Smooth muscle cell (in vitro differentiated cells): Measurements from ENCODE around the gene TMEM123. TPM values are rescaled to one million over a fixed set of nuclear protein-coding genes. Genes with fewer than 3 reads are reported as not detected.
"Not testable (repeated sequence)": the region's sequence is repeated elsewhere in the genome, so short reads cannot be mapped to it uniquely, and the experiment has no call there.

Source experiments
- DNase-seq: peaks from one replicate; lab custom pipeline; 2025; ENCODE audit not compliant: unreplicated experiment; lab: John Stamatoyannopoulos, UW
- H2AFZ ChIP-seq: fragments of 200-600 bp; sonication (generic); 2 replicates; pipeline ENCODE4 v1.6.0; 2016; ENCODE audit warnings: antibody characterized with exemption, low read depth, mild to moderate bottlenecking
- H3F3A ChIP-seq: fragments of 200-600 bp; sonication (generic); 2 replicates; pipeline ENCODE4 v1.6.0; 2017; ENCODE audit warnings: antibody characterized with exemption, low read depth
- H3K27ac ChIP-seq: fragments of 200-600 bp; sonication (generic); 2 replicates; pipeline ENCODE4 v1.5.1; 2016; ENCODE audit warnings: low read depth, mild to moderate bottlenecking
- H3K27me3 ChIP-seq: fragments of 200-600 bp; sonication (generic); 2 replicates; pipeline ENCODE4 v1.6.1; 2016; ENCODE audit warnings: low read depth, mild to moderate bottlenecking
- H3K36me3 ChIP-seq: fragments of 200-600 bp; sonication (generic); 2 replicates; pipeline ENCODE4 v1.5.1; 2016; ENCODE audit warnings: low read depth
- H3K4me1 ChIP-seq: fragments of 200-600 bp; sonication (generic); 2 replicates; pipeline ENCODE4 v1.5.1; 2016; ENCODE audit warnings: low read depth
- H3K4me2 ChIP-seq: fragments of 200-600 bp; sonication (generic); 2 replicates; pipeline ENCODE4 v1.6.0; 2016; ENCODE audit warnings: mild to moderate bottlenecking
- H3K4me3 ChIP-seq: fragments of 200-600 bp; sonication (generic); 2 replicates; pipeline ENCODE4 v1.5.1; 2016; ENCODE audit warnings: mild to moderate bottlenecking
- H3K79me2 ChIP-seq: fragments of 200-600 bp; sonication (generic); 2 replicates; pipeline ENCODE4 v1.6.0; 2016; ENCODE audit warnings: low read depth, mild to moderate bottlenecking
- H3K9ac ChIP-seq: fragments of 200-600 bp; sonication (generic); 2 replicates; pipeline ENCODE4 v1.6.0; 2016; ENCODE audit warnings: low read depth
- H3K9me3 ChIP-seq: fragments of 200-600 bp; sonication (generic); replicated peaks from 2 replicates; pipeline ENCODE4 v1.5.1; 2016; ENCODE audit warnings: low read depth
- H4K20me1 ChIP-seq: fragments of 200-600 bp; sonication (generic); 2 replicates; pipeline ENCODE4 v1.6.0; 2016; ENCODE audit warnings: low read depth
- WGBS: methylation state at CpG from one replicate; pipeline ENCODE4 v1.1.7; 2016; ENCODE audit warnings: low lambda C conversion rate; 5-methylcytosine and 5-hydroxymethylcytosine counted together
- polyA plus RNA-seq: library from polyadenylated mRNA; unstranded; fragments of >200 nt; fragmentation: Nextera tagmentation; extraction: Ambion mirVana; gene quantifications from 2 replicates; pipeline ENCODE4 v1.2.1, GENCODE V29; 2016
- total RNA-seq: library from RNA; depleted of rRNA; stranded (reverse); fragments of >200 nt; gene quantifications from 2 replicates; pipeline ENCODE4 v1.2.3, GENCODE V29; 2014
- TF ChIP-seq, protein P1 (sequence below): fragments of 200-600 bp; sonication (generic); IDR thresholded peaks from 2 replicates; pipeline ENCODE4 v1.5.1; 2017; ENCODE audit warnings: borderline replicate concordance, mild to moderate bottlenecking, antibody characterized with exemption; ENCODE audit not compliant: insufficient read depth, poor library complexity, severe bottlenecking

TMEM123 gene
- total and polyA plus RNA-seq, 2 experiments from 2014 or later = 38.8 to 78.8 TPM

GRCh38 chr11:102447941-102448868 lies 4.4 kb downstream of the TMEM123 start:
- H3K27me3 ChIP-seq = no peaks in the 10 kb centered on the region
- peak overlapping the region; percentile 0 for H3K27ac ChIP-seq
- TF ChIP-seq, protein P1, sequence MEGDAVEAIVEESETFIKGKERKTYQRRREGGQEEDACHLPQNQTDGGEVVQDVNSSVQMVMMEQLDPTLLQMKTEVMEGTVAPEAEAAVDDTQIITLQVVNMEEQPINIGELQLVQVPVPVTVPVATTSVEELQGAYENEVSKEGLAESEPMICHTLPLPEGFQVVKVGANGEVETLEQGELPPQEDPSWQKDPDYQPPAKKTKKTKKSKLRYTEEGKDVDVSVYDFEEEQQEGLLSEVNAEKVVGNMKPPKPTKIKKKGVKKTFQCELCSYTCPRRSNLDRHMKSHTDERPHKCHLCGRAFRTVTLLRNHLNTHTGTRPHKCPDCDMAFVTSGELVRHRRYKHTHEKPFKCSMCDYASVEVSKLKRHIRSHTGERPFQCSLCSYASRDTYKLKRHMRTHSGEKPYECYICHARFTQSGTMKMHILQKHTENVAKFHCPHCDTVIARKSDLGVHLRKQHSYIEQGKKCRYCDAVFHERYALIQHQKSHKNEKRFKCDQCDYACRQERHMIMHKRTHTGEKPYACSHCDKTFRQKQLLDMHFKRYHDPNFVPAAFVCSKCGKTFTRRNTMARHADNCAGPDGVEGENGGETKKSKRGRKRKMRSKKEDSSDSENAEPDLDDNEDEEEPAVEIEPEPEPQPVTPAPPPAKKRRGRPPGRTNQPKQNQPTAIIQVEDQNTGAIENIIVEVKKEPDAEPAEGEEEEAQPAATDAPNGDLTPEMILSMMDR = no peak
- H3K9me3 ChIP-seq = no peaks in the 10 kb centered on the region
- H3K36me3 ChIP-seq = no peaks in the 10 kb centered on the region
- H3K4me3 ChIP-seq = no peak overlapping the region
- peaks cover 29% of the 10 kb centered on the region for H3K79me2 ChIP-seq
- H2AFZ ChIP-seq = no peak overlapping the region
- DNase-seq = no peak
- no peak overlapping the region for H3K4me2 ChIP-seq
- no peak overlapping the region for H3K9ac ChIP-seq
- no peaks in the 10 kb centered on the region for H4K20me1 ChIP-seq
- WGBS = 87% methylated on average over 2 of the region's 2 CpGs
- peaks cover 4% of the 10 kb centered on the region for H3F3A ChIP-seq
- peaks cover 11% of the 10 kb centered on the region for H3K4me1 ChIP-seq

DNA sequence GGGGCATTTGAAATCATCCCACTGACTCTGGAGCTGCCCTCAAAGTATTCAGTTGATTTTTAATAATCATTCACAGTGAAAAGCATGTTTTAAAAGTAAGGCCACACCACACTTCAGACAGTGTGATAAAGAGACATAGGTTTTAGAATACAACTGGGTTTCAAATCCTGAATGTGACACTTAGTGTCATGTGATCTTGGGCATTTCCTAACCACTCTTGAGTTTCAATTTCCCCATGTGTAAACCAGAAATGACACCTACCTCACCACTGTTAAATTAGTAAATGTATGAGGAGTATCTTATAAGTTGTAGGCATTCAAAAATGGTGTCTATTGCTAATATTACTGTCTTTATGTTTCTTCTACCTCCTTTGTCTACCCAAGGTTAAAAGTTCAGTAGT lies 5.4 kb downstream of the TMEM123 start:
- H3K9me3 ChIP-seq = no peaks in the 10 kb centered on the region
- H3K27ac ChIP-seq = peak overlapping the region; percentile 0
- peaks cover 10% of the 10 kb centered on the region for H3K4me1 ChIP-seq
- TF ChIP-seq, protein P1 = no peak
- peaks cover 32% of the 10 kb centered on the region for H3K79me2 ChIP-seq
- H3K4me3 ChIP-seq = no peak overlapping the region
- H3F3A ChIP-seq = peaks cover 4% of the 10 kb centered on the region
- H2AFZ ChIP-seq = no peak overlapping the region
- H3K36me3 ChIP-seq = no peaks in the 10 kb centered on the region
- no peaks in the 10 kb centered on the region for H4K20me1 ChIP-seq
- no peak for DNase-seq
- H3K9ac ChIP-seq = no peak overlapping the region
- no peaks in the 10 kb centered on the region for H3K27me3 ChIP-seq
- no peak overlapping the region for H3K4me2 ChIP-seq

DNA sequence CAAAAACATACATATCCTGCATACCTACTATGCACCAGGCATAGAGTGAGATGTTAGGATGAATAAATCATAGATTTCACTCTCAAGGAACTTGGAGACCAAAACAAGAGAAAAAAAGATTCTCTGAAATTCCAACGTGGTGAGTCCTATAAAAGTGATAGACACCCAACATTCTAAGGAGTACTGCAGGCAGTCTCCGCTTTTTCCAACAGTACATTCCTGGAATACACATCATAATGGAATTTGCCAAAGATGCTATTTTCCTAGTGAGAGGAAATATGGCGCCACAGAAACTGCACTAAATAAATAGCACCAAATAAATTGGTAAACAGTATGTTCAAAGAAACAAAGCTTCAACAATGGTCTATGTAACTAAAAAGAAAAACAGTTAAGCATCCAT lies 6.0 kb downstream of the TMEM123 start:
- TF ChIP-seq, protein P1 = no peak
- Histone ChIP-seq H3K9ac (no peak overlapping the region), H4K20me1 (no peaks in the 10 kb centered on the region), H3K4me2 (no peak overlapping the region), H3K27me3 (no peaks in the 10 kb centered on the region), H3K9me3 (no peaks in the 10 kb centered on the region), H3K4me3 (no peak overlapping the region), H3K36me3 (no peaks in the 10 kb centered on the region), H3K27ac (peak overlapping the region; percentile 0), H3K79me2 (peaks cover 29% of the 10 kb centered on the region), H3F3A (peaks cover 4% of the 10 kb centered on the region), H2AFZ (no peak overlapping the region), H3K4me1 (peaks cover 10% of the 10 kb centered on the region)
- 43% methylated on average over 3 of the region's 3 CpGs for WGBS
- no peak for DNase-seq

- not testable (repeated sequence) for H3F3A ChIP-seq, H3K4me1 ChIP-seq, H3K4me3 ChIP-seq, H3K27me3 ChIP-seq, H4K20me1 ChIP-seq, H3K27ac ChIP-seq, H3K9ac ChIP-seq, H2AFZ ChIP-seq, H3K36me3 ChIP-seq, H3K4me2 ChIP-seq, DNase-seq, H3K9me3 ChIP-seq
- peaks cover 12% of the 10 kb centered on the region for H3K79me2 ChIP-seq
- WGBS = 93% methylated on average over 5 of the region's 5 CpGs
These were observed 7.9 kb downstream of the TMEM123 start for GRCh38 chr11:102444693-102445092.

DNA sequence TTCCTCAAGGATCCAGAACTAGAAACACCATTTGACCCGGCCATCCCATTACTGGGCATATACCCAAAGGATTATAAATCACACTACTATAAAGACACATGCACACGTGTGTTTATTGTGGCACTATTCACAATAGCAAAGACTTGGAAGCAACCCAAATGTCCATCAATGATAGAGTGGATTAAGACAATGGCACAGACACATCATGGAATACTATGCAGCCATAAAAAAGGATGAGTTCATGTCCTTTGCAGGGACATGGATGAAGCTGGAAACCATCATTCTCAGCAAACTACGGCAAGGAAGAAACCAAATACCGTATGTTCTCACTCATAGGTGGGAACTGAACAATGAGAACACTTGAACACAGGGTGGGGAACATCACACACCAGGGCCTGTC lies 8.4 kb downstream of the TMEM123 start:
- not testable (repeated sequence) for H3K27me3 ChIP-seq, H3K36me3 ChIP-seq, H4K20me1 ChIP-seq, H3F3A ChIP-seq, H2AFZ ChIP-seq, DNase-seq, H3K27ac ChIP-seq, H3K9me3 ChIP-seq, H3K9ac ChIP-seq, H3K4me2 ChIP-seq, H3K4me3 ChIP-seq, H3K4me1 ChIP-seq
- peaks cover 12% of the 10 kb centered on the region for H3K79me2 ChIP-seq
- 99% methylated on average over 4 of the region's 4 CpGs for WGBS

DNA sequence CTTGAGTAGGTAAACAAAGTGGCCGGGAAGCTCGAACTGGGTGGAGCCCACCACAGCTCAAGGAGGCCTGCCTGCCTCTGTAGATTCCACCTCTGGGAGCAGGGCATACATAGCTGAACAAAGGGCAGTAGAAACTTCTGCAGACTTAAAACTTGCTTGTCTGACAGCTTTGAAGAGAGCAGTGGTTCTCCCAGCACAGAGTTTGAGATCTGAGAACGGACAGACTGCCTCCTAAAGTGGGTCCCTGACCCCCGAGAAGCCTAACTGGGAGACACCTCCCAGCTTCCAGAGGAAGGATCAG lies 13.6 kb downstream of the TMEM123 start:
- not testable (repeated sequence) for H2AFZ ChIP-seq, H3K27ac ChIP-seq, H3K4me3 ChIP-seq, H3K4me1 ChIP-seq, H3K9ac ChIP-seq, H3F3A ChIP-seq, H4K20me1 ChIP-seq, H3K27me3 ChIP-seq, H3K36me3 ChIP-seq, DNase-seq, H3K4me2 ChIP-seq, H3K9me3 ChIP-seq
- WGBS = 46% methylated on average over 4 of the region's 4 CpGs
- H3K79me2 ChIP-seq = peaks cover 20% of the 10 kb centered on the region
